Stimulated activated CD8-positive, alpha-beta memory T cell treated with anti-CD3 and anti-CD28 coated beads, Interleukin-12 subunit alpha, Interleukin-12 subunit beta, amount 100 ng/mL, for 24 hours (primary cell): ENCODE data around the gene GJD4.

Experiments used
- DNase-seq: peaks from one replicate; pipeline ENCODE4 v3.0.0-alpha.2; 2020; ENCODE audit errors: extremely low read depth

The GJD4 gene

DNA sequence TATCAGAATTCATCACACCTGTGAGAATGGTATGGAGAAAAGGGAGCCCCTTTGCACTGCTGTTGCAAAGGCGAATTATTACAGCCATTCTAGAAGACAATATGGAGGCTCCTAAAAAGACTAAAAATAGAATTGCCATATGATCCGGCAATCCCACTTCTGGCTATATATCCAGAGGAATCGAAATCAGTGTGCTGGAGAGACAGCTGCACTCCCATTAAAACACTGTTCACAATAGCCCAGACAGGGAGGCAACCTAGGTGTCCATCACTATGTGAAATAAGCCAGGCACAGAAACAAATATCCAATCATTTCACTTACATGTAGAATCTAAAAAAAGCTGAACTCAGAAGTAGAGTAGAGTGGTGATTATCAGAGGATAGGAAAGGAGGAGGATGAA is 26.0 kb upstream of the GJD4 start:
- no peak for DNase-seq

- DNase-seq: no peak
These were observed 25.3 kb upstream of the GJD4 start for GRCh38 chr10:35579726-35580422.

- DNase-seq: no peak
These were observed 24.7 kb upstream of the GJD4 start for GRCh38 chr10:35580423-35580770.

GRCh38 chr10:35581655-35582054 is 23.5 kb upstream of the GJD4 start:
- DNase-seq: no peak

DNA sequence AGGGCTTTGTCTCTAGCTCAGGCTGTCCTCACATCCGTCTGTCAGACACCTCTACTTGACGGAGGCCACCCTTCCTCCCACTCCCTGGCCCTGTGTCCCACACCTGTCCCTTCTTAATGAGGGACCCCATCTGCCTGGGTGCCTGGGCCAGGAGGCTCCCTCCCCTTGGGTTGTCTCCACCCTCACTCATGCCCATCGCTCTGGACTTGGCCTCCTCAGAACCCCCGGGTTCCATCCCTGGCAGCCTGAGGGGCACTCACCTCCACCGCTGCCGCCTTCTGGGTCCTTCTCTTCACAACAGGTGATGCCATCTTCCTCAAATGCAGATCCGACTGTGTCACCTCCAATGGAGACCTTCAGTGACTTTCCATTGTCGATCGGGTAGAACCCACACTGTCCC is 20.2 kb upstream of the GJD4 start:
- DNase-seq: no peak

DNA sequence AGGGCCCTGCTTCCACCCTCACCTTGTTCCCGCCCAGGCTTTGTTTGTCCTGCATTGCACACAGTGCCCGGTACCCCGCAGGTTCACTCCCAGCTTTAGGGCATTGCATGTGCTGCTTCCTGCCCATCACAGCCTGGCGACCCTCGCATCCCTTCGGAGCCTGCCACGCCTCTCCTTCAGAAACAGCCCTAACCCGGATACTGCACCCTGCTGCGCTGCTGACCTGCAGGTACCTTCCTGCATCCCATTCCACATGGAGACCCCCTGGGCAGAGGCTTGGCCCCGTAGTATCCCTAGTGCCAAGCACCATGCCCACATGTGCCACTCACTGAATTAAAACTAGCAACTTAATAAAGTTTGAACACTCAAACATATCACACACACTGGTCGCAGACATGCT is 19.8 kb upstream of the GJD4 start:
- DNase-seq: no peak

DNA sequence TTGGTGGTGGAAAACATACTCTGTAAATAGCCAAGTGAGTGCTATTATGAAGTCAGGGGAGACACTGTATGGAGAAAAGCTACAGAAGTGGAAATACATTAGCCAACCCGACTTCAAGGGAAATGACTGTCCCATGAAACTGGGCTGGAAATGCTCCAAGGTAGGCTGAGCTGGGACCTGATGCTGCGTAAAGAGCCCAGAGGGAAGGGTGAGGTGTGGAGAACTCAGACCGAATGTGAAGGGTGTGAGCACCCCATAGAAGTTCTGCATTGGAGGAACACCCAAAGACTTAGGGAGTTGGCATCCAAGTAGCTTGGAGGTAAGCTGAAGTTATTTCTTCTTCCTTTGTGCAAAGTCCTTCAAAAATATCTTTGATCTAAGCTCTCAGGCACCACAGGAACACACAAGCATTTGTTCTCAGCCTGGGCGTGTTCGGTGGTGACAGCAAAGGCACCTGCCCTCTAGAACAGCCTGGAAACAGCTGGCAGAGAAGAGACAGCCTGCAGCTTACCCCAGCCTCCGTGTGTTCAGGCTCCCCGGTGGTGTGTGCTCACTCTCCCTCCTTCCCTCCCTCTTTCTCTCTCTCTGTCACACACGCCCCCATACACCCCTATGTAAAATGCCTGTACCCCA is 19.1 kb upstream of the GJD4 start:
- no peak for DNase-seq

GRCh38 chr10:35588836-35589235 is 16.3 kb upstream of the GJD4 start:
- DNase-seq: no peak

DNA sequence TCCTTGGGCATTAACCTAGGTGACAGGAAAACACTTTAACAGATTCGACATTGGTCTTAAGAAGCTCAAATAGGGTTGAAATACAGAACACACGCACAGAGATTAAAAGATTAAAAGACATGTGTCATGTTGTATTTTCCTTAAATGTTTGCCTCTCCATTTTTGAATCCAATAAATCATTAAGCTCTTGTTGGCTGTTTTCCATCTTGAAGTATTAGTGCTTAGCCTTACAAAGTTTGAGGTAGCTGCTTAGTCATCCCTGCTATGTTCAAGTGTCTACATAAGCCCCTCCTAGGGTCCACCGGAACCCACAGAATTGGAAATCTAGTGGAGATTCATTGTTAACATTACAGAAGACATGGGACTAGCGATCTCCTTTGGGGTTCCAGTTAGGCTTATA is 12.7 kb upstream of the GJD4 start:
- no peak for DNase-seq

GRCh38 chr10:35594115-35595079 is 10.7 kb upstream of the GJD4 start:
- no peak for DNase-seq

DNA sequence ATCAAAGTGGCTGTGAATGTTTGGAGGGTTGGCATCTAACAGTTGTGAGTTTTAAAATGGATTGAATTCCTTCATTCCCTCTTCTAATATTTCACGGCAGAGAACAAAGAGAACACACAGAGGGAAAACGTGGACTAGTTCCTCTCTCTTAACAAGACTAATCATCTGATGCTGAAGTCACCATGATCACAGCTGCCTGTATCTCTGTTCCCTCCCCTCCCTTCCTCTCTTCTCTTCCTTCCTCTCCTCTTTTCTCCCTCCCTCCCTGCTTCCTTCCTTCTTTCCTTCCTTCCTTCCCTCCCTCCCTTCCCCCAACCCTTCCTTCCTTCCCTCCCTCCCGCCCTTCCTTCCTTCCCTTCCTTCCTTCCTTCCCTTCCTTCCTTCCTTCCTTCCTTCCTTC is 10.0 kb upstream of the GJD4 start:
- no peak for DNase-seq

DNA sequence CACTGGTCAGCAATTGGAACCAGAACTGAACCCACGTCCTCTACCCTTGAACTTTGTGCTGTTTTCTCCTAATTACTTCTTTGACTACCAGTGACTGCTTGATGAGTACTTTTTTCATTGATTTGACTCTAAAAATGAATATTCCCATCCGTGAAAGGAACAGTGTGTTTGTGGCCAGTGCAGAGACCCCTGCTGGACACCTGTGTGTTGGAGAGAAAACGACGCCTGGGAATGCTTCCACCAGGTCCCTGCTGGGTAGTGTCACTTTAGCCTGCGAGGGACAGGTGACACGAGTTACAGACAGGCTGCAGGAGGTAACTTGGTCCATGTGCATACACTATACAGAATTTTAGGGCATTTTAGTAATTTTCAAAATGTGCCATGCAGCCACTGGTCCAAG is 6.8 kb upstream of the GJD4 start:
- DNase-seq: no peak

GRCh38 chr10:35600193-35600592 is 4.9 kb upstream of the GJD4 start:
- DNase-seq: no peak

GRCh38 chr10:35606430-35606829 is 1.3 kb downstream of the GJD4 start:
- DNase-seq: no peak

- no peak for DNase-seq
These were observed 2.6 kb downstream of the GJD4 start for GRCh38 chr10:35607475-35608327.

GRCh38 chr10:35608328-35608672 is 3.2 kb downstream of the GJD4 start:
- DNase-seq: no peak

DNA sequence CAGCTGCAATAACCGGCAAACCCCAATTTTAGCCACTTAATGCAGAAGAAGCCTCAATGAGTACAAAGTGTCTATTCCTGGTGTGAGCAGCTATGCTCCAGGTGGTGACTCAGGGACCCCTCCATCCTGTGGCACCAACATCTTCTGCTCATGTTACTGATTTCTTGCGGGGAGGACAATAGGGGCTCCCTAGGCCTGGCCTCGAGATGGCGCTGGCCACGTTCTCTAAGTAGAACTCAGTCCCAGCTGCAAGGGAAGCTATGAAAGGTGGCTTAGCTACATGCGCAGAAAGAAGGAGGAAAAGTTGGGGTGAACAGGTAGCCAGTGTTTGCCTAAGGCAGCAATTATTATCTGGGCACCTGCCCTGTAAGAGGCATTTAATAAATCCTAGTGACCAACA is 6.6 kb downstream of the GJD4 start:
- DNase-seq: no peak

- no peak for DNase-seq
These were observed 7.4 kb downstream of the GJD4 start for GRCh38 chr10:35612385-35613106.

DNA sequence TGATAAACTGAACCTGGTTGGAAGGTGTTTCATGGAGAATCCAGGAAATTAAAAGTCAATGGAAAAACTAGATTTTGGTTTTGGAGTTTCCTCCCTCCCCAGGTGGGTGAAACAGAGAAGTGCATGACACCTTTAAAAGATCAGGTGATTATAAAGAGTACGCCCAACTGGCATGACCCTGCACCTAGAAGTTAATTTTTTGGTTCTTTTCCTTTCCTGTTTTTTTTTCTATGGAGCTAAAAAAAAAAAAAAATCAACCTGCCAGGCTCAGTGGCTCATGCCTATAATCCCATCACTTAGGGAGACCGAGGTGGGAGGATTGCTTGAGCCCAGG is 7.9 kb downstream of the GJD4 start:
- DNase-seq: no peak

GRCh38 chr10:35613597-35614226 is 8.6 kb downstream of the GJD4 start:
- DNase-seq: no peak

DNA sequence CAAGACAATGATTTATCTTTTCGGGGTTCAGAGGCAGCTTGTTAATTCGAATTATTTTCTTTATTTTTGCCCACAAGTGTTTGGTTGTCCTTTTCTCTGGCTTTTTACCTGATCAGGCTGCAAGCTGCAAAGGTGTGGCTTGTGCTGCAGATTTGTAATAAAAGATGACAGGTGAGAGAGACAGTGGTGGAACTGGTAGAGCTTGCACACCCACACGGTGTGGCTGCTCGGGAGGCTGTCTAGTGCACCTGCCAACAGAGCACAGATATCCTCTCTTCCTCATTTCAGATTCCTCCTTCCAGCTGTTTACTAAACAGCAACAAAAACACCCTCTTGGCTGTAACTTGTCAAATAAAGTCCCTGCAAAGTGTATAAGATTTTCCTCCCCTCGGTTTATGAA is 9.2 kb downstream of the GJD4 start:
- DNase-seq: no peak
